Stimulated activated naive CD4-positive, alpha-beta T cell (primary cell): Measurements from ENCODE around the gene CBLB.
"Not testable (repeated sequence)": the region's sequence is repeated elsewhere in the genome, so short reads cannot be mapped to it uniquely, and the experiment has no call there.

Experiments
- DNase-seq, 6 experiments: peaks; one replicate each; lab custom pipeline; 2025; lab: John Stamatoyannopoulos, UW

Gene CBLB

GRCh38 chr3:105755121-105755886 is 113.5 kb downstream of the CBLB start:
- DNase-seq, result no peak

- peak; percentile 12 to 88 (median 60) for DNase-seq
Measured at GRCh38 chr3:105752791-105753415, 115.9 kb downstream of the CBLB start.

- DNase-seq, result no peak
Measured at GRCh38 chr3:105747696-105748095, 121.1 kb downstream of the CBLB start.

- no peak for DNase-seq
Measured at GRCh38 chr3:105747060-105747541, 121.7 kb downstream of the CBLB start.

GRCh38 chr3:105746231-105746996 is 122.4 kb downstream of the CBLB start:
- DNase-seq, result no peak

- DNase-seq, result no peak
Measured at GRCh38 chr3:105745046-105745445, 123.8 kb downstream of the CBLB start.

- no peak for DNase-seq
Measured at GRCh38 chr3:105744202-105744601, 124.6 kb downstream of the CBLB start.

GRCh38 chr3:105733356-105733755 is 135.5 kb downstream of the CBLB start:
- no peak for DNase-seq

- no peak for DNase-seq
Measured at GRCh38 chr3:105731686-105732085, 137.1 kb downstream of the CBLB start.

- no peak for DNase-seq
Measured at GRCh38 chr3:105730801-105731354, 137.9 kb downstream of the CBLB start.

GRCh38 chr3:105729667-105730066 is 139.1 kb downstream of the CBLB start:
- no peak for DNase-seq

- DNase-seq, result no peak
Measured at GRCh38 chr3:105728771-105729312, 140.0 kb downstream of the CBLB start.

- DNase-seq, result not testable (repeated sequence)
Measured at GRCh38 chr3:105727036-105727435, 141.8 kb downstream of the CBLB start.

GRCh38 chr3:105722943-105723556 is 145.8 kb downstream of the CBLB start:
- DNase-seq, result no peak

GRCh38 chr3:105719791-105720190 is 149.0 kb downstream of the CBLB start:
- no peak for DNase-seq

- no peak for DNase-seq
Measured at GRCh38 chr3:105715372-105715771, 153.4 kb downstream of the CBLB start.

- no peak for DNase-seq
Measured at GRCh38 chr3:105714453-105714852, 154.4 kb downstream of the CBLB start.

- DNase-seq, result no peak
Measured at GRCh38 chr3:105708980-105709379, 159.8 kb downstream of the CBLB start.

GRCh38 chr3:105707009-105707408 is 161.8 kb downstream of the CBLB start:
- no peak for DNase-seq

- DNase-seq, result no peak
Measured at GRCh38 chr3:105704726-105705410, 163.9 kb downstream of the CBLB start.

- DNase-seq, result no peak
Measured at GRCh38 chr3:105700575-105700974, 168.2 kb downstream of the CBLB start.
